Subcutaneous adipose tissue (tissue), 4 donors: ENCODE data around the gene ADIPOR2. TPM values are rescaled to one million over a fixed set of nuclear protein-coding genes. Genes with fewer than 3 reads are reported as not detected.

Experiments used
- total RNA-seq, 4 donors: library from RNA; depleted of rRNA; stranded (reverse); fragments of >200 nt; gene quantifications; one replicate each; pipeline ENCODE4 v1.1.0, GENCODE V29; 2016
- TF ChIP-seq, protein P1 (sequence below): fragments of 450-650 bp; IDR thresholded peaks from one replicate; pipeline ENCODE4 v1.5.1; 2016; ENCODE audit warnings: low read depth, mild to moderate bottlenecking, control low read depth, antibody characterized with exemption, moderate library complexity

The ADIPOR2 gene
- total RNA-seq, 4 donors from 2014 or later, result 69.4 to 122 (median 108) TPM

GRCh38 chr12:1795785-1796514 lies 105.1 kb downstream of the ADIPOR2 start:
- TF ChIP-seq, protein P1, sequence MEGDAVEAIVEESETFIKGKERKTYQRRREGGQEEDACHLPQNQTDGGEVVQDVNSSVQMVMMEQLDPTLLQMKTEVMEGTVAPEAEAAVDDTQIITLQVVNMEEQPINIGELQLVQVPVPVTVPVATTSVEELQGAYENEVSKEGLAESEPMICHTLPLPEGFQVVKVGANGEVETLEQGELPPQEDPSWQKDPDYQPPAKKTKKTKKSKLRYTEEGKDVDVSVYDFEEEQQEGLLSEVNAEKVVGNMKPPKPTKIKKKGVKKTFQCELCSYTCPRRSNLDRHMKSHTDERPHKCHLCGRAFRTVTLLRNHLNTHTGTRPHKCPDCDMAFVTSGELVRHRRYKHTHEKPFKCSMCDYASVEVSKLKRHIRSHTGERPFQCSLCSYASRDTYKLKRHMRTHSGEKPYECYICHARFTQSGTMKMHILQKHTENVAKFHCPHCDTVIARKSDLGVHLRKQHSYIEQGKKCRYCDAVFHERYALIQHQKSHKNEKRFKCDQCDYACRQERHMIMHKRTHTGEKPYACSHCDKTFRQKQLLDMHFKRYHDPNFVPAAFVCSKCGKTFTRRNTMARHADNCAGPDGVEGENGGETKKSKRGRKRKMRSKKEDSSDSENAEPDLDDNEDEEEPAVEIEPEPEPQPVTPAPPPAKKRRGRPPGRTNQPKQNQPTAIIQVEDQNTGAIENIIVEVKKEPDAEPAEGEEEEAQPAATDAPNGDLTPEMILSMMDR, result no peak

DNA sequence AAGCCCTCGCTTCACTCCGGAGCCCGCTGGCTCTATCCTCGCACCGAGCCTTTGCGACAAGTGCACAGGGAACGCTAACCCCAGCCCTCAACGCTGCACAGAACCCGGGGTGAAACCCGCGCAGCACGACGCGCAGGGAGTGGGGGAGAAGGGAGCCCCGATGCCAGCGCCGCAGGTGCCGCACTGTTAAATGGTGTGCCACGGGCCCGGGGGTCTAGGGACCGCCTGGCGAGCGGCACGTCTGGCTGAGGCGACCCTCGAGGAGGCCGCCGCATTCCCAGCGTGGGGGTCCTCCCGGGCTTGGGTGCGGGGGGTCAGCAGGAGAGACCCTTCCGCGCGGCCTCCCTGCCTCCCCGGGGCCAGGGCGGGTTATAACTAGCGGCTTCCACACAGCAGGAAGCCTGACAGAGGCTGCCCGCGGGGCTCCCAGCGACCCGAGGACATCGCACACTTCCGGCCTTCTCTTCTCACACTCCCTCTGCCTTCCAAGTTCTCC lies 105.7 kb downstream of the ADIPOR2 start:
- TF ChIP-seq, protein P1, result no peak

DNA sequence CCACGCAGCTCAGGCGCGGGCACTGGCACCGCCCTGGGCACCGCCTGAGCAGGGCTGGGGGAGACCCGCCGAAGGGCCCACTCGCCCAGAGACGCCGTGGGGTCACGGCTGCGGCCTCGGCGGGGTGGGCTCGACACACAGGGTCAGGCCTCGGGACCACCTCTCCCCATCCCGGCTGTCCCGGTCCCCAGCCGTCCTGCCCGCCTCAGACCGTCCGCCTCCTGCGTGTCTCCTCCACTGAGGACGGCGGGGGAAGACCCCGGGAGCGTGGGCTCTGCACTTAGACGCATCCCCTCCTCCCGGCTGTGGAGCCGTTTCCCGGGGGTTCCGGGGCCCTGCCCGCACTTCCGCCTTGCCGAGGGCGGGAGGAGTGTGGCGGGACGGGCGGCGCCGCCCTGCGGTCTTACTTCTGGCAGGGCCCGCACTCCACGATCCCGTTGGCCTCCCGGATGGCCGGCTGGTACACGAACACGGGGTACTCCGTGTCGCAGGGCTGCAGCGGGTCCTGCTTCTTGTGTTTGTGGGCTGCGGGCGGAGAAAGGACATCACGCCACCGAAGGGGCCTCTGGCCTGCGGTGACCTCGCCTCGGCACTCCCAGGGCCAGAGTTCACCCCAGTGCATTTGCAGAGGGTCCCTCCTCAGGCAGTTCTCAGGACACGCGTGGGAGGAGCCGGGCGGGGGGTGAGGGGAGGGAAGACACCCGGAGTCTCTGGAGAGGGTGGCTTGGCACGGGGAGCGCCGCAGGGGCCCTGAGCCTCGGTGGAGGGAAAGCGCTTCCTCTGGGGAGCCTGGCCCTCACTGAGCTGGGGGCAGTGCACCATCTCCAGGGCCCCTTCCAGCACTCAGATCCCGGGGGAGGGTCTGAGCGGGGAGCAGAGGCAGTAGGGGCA lies 106.4 kb downstream of the ADIPOR2 start:
- TF ChIP-seq, protein P1, result no peak

DNA sequence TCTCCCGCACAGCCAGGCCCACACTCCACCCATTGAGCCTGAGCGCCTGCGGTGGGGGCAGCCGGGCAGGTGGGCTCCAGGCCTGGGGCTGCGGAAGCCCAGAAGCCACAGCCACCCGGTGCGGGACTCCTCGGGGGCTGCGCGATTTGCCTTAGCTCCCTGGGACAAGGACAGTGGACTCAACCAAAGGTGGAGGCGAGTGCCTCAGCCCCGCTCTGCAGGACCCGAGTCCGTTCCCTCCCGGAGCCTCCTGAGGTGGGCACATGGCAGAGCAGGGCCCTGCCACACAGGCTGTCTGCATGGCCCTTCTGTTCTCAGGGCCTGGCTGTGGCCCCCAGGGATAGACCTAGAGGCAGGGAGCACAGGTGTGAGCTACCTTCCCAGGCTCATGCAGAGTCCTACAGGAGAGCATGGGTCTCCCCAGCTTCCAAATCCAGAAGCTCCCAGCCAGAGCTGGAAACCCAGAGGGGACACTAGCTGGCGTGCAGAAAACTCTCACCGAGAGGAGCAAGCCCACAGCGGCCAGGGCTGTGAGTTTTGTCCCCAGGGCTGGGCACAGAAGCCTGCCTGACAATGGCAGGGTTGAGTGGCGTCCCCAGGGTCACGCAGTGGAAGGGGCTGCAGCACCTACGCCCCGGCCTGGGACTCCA lies 107.2 kb downstream of the ADIPOR2 start:
- TF ChIP-seq, protein P1, result no peak

DNA sequence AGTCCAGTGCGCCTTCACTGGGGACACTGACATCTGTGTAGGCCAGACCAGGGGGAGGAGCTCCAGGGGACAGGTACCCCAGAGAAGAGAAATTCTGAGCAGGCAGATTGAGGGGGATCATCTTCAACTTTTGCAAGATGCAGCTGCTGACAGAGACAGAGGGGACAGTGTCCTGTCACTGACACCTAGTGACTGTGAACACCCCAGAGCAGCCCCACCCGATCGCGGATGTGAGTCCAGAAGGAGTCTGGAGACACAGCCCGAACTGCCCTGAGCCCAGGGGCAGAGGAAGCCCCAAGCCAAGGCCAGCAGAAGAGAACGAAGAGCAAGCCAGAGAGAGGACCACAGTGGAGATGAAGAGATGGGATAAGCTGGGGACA lies 107.8 kb downstream of the ADIPOR2 start:
- TF ChIP-seq, protein P1, result no peak

DNA sequence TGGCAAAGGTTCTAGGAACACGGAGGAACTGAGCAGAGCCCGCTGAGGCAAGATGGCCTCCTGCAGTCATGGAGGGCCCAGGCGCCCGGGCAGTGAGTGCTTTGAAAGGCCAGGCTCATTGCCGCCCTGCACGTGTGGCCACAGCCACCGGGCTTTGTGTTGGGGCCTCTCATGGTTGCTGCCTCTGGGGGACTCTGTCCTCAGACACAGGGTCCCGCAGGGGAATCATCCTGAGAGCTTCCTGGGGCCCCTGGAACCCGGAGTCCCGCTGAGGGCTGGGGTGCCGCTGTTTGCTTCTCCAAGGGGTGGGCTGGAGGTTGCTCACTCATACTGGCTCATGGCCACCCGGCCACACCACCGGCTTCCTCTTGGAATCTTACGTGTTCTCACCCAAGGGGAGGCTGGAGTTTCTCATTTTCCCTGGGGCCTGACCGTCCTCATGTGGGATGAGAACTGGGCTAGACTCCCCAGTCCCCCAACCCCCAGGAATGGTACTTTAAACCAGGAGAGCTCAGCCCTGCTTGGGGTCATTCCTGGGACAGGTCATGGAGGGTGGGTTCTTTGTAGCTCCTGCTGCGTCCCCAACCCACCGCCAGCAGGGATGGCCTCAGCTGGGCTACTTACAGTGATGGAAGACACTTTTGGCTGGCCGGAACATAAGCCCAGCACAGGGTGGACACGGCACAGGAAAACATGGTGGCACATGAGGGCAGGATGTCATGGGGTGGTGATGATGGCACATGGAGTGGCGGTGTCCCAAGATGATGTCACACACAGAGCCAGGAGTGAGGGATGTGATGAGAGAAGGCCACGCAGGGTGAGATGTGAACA lies 108.4 kb downstream of the ADIPOR2 start:
- TF ChIP-seq, protein P1, result no peak
